ENCODE results near the gene RNU5D-1. TPM values are rescaled to one million over a fixed set of nuclear protein-coding genes. Genes with fewer than 3 reads are reported as not detected.
"Not testable (repeated sequence)": the region's sequence is repeated elsewhere in the genome, so short reads cannot be mapped to it uniquely, and the experiment has no call there.

RNU5D-1 gene
- total RNA-seq, 2 experiments from 2014 or later, result not detected

DNA sequence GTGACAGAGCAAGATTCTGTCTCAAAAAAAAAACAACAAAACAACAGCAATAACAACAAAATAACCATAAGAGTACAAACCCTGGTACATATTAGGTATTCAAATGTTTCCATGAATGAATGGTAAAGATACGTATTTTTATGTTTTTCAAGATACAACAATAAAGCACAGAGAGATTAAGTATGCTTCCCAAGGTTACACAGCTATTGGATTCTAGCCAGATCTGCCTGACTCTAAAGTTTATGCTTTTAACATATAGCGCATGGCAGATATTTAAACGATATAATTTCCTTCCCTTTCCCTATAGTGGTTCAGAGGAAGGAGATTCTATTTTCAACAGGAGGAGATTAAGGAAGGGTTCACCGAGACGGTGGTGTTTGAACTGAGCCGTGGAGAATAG, 25.5 kb downstream of the RNU5D-1 start:
- intact Hi-C loops (cut with DNase I, micrococcal nuclease), result loop anchor here in 1 of 2 experiments (10.0 kb wide), 1 partner anchor 529 kb away; no protein-coding TSS in a partner anchor
- POLR2A ChIA-PET, result no interaction called here
- no peaks in the 10 kb centered on the region for H3K27me3 Mint-ChIP-seq
- no peak for ATAC-seq (ENCODE audit: poor library complexity)
- no peak overlapping the region for H3K27ac Mint-ChIP-seq
- no peaks in the 10 kb centered on the region for H3K27me3 ChIP-seq (ENCODE audit: control insufficient read depth in 1 of 2, insufficient read depth in 2 of 2, low read length in 2 of 2)
- no peak overlapping the region for H3K4me3 ChIP-seq (ENCODE audit: low read length)
- no peak overlapping the region for H3K4me3 Mint-ChIP-seq
- H3K9me3 Mint-ChIP-seq, result no peaks in the 10 kb centered on the region
- TF ChIP-seq, protein P1, sequence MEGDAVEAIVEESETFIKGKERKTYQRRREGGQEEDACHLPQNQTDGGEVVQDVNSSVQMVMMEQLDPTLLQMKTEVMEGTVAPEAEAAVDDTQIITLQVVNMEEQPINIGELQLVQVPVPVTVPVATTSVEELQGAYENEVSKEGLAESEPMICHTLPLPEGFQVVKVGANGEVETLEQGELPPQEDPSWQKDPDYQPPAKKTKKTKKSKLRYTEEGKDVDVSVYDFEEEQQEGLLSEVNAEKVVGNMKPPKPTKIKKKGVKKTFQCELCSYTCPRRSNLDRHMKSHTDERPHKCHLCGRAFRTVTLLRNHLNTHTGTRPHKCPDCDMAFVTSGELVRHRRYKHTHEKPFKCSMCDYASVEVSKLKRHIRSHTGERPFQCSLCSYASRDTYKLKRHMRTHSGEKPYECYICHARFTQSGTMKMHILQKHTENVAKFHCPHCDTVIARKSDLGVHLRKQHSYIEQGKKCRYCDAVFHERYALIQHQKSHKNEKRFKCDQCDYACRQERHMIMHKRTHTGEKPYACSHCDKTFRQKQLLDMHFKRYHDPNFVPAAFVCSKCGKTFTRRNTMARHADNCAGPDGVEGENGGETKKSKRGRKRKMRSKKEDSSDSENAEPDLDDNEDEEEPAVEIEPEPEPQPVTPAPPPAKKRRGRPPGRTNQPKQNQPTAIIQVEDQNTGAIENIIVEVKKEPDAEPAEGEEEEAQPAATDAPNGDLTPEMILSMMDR (IDR thresholded peaks at IDR 0.05), result no peak
- CTCF ChIA-PET, result no interaction called here
- H3K4me1 ChIP-seq (ENCODE audit: insufficient read depth, low read length), result peaks cover 10% of the 10 kb centered on the region
- H3K36me3 Mint-ChIP-seq (ENCODE audit: low read depth), result no peaks in the 10 kb centered on the region
- H3K27ac ChIP-seq (ENCODE audit: low read depth in 1 of 2, low read length in 2 of 2), result no peak overlapping the region
- DNase-seq, result no peak
- no peaks in the 10 kb centered on the region for H3K36me3 ChIP-seq (ENCODE audit: insufficient read depth, low read length)
- H3K4me1 Mint-ChIP-seq (ENCODE audit: low read depth), result peaks cover 6% of the 10 kb centered on the region
- no peaks in the 10 kb centered on the region for H3K9me3 ChIP-seq (ENCODE audit: control insufficient read depth in 1 of 2, insufficient read depth in 1 of 2, low read length in 2 of 2)

DNA sequence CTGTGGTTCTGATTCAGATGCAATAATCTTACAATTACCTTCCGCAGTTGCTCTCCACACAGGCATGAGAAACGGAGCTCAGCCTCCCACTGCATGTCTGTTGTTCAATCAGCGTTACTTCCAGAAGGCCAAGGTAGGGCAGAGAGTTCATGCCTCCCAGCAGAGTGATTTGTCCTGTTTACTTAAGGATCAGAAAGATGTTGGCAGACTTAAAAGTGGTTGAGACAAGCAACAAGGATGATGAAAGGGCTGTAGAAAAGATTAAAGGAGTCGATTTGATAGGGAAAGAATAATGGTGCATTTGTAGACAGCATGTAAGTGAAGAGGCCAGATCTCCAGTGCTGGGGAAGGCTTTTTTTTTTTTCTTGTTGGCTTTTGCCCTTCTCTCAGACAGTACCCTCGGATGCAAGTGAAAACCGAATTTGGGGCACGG, 29.8 kb downstream of the RNU5D-1 start:
- TF ChIP-seq, protein P1 (IDR thresholded peaks at IDR 0.05), result no peak
- no peak overlapping the region for H3K27ac ChIP-seq (ENCODE audit: low read depth in 1 of 2, low read length in 2 of 2)
- no peak overlapping the region for H3K27ac Mint-ChIP-seq
- ChIA-PET POLR2A (no interaction called here), CTCF (no interaction called here)
- ATAC-seq (ENCODE audit: poor library complexity) (no peak), DNase-seq (no peak)
- no peaks in the 10 kb centered on the region for H3K27me3 ChIP-seq (ENCODE audit: control insufficient read depth in 1 of 2, insufficient read depth in 2 of 2, low read length in 2 of 2)
- peaks cover 14% of the 10 kb centered on the region for H3K4me1 Mint-ChIP-seq (ENCODE audit: low read depth)
- H3K4me1 ChIP-seq (ENCODE audit: insufficient read depth, low read length), result peaks cover 12% of the 10 kb centered on the region
- H3K9me3 ChIP-seq (ENCODE audit: control insufficient read depth in 1 of 2, insufficient read depth in 1 of 2, low read length in 2 of 2), result no peaks in the 10 kb centered on the region
- H3K9me3 Mint-ChIP-seq, result no peaks in the 10 kb centered on the region
- intact Hi-C loops (cut with DNase I, micrococcal nuclease), result loop anchor here in 1 of 2 experiments (10.0 kb wide), 1 partner anchor 534 kb away; no protein-coding TSS in a partner anchor
- H3K4me3 Mint-ChIP-seq, result no peak overlapping the region
- no peaks in the 10 kb centered on the region for H3K36me3 Mint-ChIP-seq (ENCODE audit: low read depth)
- H3K36me3 ChIP-seq (ENCODE audit: insufficient read depth, low read length), result no peaks in the 10 kb centered on the region
- no peaks in the 10 kb centered on the region for H3K27me3 Mint-ChIP-seq
- H3K4me3 ChIP-seq (ENCODE audit: low read length), result no peak overlapping the region

DNA sequence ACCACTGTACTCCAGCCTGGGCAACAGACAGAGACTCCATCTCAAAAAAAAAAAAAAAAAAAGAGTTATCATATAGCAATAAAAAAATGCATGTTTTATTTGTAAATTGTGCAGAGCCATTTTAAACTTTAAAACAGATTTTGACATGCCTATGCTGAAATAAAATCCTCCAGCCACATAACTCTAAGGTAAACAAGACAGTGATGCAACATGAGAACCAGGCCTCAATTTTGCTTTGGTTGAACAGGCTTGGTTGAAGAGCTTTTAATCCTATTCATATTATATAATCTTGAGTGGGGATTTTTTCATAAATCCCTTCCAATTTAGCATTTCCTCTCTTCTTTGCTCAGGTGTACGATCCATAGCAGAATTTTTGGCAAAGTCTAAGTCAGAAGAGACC, 30.4 kb downstream of the RNU5D-1 start:
- POLR2A ChIA-PET, result interaction anchor here (1.0 kb wide), 1 partner anchor 21 kb away, joined by 5 read pairs; no protein-coding TSS in a partner anchor
- intact Hi-C loops (cut with DNase I, micrococcal nuclease), result loop anchor here in 1 of 2 experiments (10.0 kb wide), 1 partner anchor 534 kb away; no protein-coding TSS in a partner anchor
- TF ChIP-seq, protein P1 (IDR thresholded peaks at IDR 0.05), result no peak
- CTCF ChIA-PET, result no interaction called here
- Mint-ChIP-seq H3K9me3 (no peaks in the 10 kb centered on the region), H3K27me3 (no peaks in the 10 kb centered on the region), H3K36me3 (ENCODE audit: low read depth) (no peaks in the 10 kb centered on the region), H3K4me1 (ENCODE audit: low read depth) (peaks cover 14% of the 10 kb centered on the region), H3K27ac (no peak overlapping the region), H3K4me3 (no peak overlapping the region)
- ATAC-seq (ENCODE audit: poor library complexity), result no peak
- H3K27me3 ChIP-seq (ENCODE audit: control insufficient read depth in 1 of 2, insufficient read depth in 2 of 2, low read length in 2 of 2), result no peaks in the 10 kb centered on the region
- H3K27ac ChIP-seq (ENCODE audit: low read depth in 1 of 2, low read length in 2 of 2), result no peak overlapping the region
- no peaks in the 10 kb centered on the region for H3K9me3 ChIP-seq (ENCODE audit: control insufficient read depth in 1 of 2, insufficient read depth in 1 of 2, low read length in 2 of 2)
- DNase-seq, result no peak
- H3K4me1 ChIP-seq (ENCODE audit: insufficient read depth, low read length), result peaks cover 16% of the 10 kb centered on the region
- H3K36me3 ChIP-seq (ENCODE audit: insufficient read depth, low read length), result no peaks in the 10 kb centered on the region
- no peak overlapping the region for H3K4me3 ChIP-seq (ENCODE audit: low read length)

DNA sequence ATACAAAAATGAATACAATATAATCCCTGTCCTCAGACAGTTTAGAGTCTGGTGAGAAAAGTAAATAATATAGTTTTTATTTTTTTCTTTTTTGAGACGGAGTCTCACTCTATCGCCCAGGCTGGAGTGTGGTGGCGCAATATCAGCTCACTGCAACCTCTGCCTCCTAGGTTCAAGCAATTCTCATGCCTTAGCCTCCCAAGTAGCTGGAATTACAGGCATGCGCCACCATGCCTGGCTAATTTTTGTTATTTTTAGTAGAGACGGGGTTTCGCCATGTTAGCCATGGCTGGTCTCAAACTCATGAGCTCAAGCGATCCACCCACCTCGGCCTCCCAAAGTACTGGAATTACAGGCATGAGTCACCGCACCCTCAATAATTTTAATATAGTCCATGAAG, 31.6 kb downstream of the RNU5D-1 start:
- POLR2A ChIA-PET, result interaction anchor here (1.0 kb wide), 1 partner anchor 22 kb away, joined by 5 read pairs; no protein-coding TSS in a partner anchor

More for the DNA sequence above, 31.6 kb downstream of the RNU5D-1 start:
- DNase-seq; H3K27ac Mint-ChIP-seq; H3K27ac ChIP-seq (ENCODE audit: low read depth in 1 of 2, low read length in 2 of 2); intact Hi-C loops (cut with DNase I, micrococcal nuclease); H3K27me3 Mint-ChIP-seq; H3K4me3 ChIP-seq (ENCODE audit: low read length); H3K36me3 Mint-ChIP-seq (ENCODE audit: low read depth); H3K36me3 ChIP-seq (ENCODE audit: insufficient read depth, low read length); H3K4me3 Mint-ChIP-seq; ATAC-seq (ENCODE audit: poor library complexity); CTCF ChIA-PET; H3K9me3 Mint-ChIP-seq; H3K27me3 ChIP-seq (ENCODE audit: control insufficient read depth in 1 of 2, insufficient read depth in 2 of 2, low read length in 2 of 2); H3K9me3 ChIP-seq (ENCODE audit: control insufficient read depth in 1 of 2, insufficient read depth in 1 of 2, low read length in 2 of 2): not testable (repeated sequence)
- peaks cover 16% of the 10 kb centered on the region for H3K4me1 ChIP-seq (ENCODE audit: insufficient read depth, low read length)
- peaks cover 14% of the 10 kb centered on the region for H3K4me1 Mint-ChIP-seq (ENCODE audit: low read depth)
